Naive thymus-derived CD8-positive, alpha-beta T cell (primary cell): ENCODE measurements around the gene COL28A1. TPM values are rescaled to one million over a fixed set of nuclear protein-coding genes. Genes with fewer than 3 reads are reported as not detected.
A peak's percentile ranks its signal among the peaks of the same experiment; 100 is the strongest.

Source experiments
- ATAC-seq, 2 donors: fragments of 150-1000 bp; cut with Tn5 transposase in 1 of 2; sonication (Bioruptor Pico), chemical (Tn5 transposase) in 1 of 2; 1 replicate in 1 of 2; 2 replicates in 1 of 2; pipeline ENCODE4 v1.10.0; 2021; ENCODE audit warnings: mild to moderate bottlenecking in 2 of 2, moderate library complexity in 2 of 2
- POLR2A ChIA-PET: fragments of 350-600 bp; sonication (Branson Sonifier 250); formaldehyde crosslinking; loops from one replicate; lab custom pipeline; 2021; ENCODE audit warnings: antibody characterized with exemption; lab: Charles Lee
- DNase-seq, 10 donors: peaks; one replicate each; pipeline versions ENCODE4 v3.0.0 to v3.0.0-alpha.2; 2020 to 2022
- H3K27ac Mint-ChIP-seq, 10 donors: one replicate each; pipeline ENCODE4 v1.8.0; 2020 to 2022; ENCODE audit warnings: mild to moderate bottlenecking in 10 of 10, mixed read lengths in 10 of 10, moderate library complexity in 4 of 10, inconsistent platforms in 1 of 10
- H3K27me3 Mint-ChIP-seq, 5 donors: one replicate each; pipeline ENCODE4 v1.8.0; 2021 to 2022; ENCODE audit warnings: mixed read lengths in 5 of 5
- H3K36me3 Mint-ChIP-seq, 3 donors: one replicate each; pipeline ENCODE4 v1.8.0; 2020 to 2022; ENCODE audit warnings: mixed read lengths in 3 of 3, mild to moderate bottlenecking in 2 of 3, inconsistent platforms in 1 of 3
- H3K4me1 Mint-ChIP-seq, 4 donors: one replicate each; pipeline ENCODE4 v1.8.0; 2021 to 2022; ENCODE audit warnings: mixed read lengths in 4 of 4
- H3K4me3 Mint-ChIP-seq, 10 donors: one replicate each; pipeline ENCODE4 v1.8.0; 2020 to 2022; ENCODE audit warnings: mild to moderate bottlenecking in 10 of 10, mixed read lengths in 10 of 10, moderate library complexity in 6 of 10, inconsistent platforms in 1 of 10
- H3K9me3 Mint-ChIP-seq, 9 donors: one replicate each; pipeline ENCODE4 v1.8.0; 2020 to 2022; ENCODE audit warnings: mixed read lengths in 9 of 9, mild to moderate bottlenecking in 3 of 9, inconsistent platforms in 1 of 9, moderate library complexity in 1 of 9
- polyA plus RNA-seq, 3 donors: library from polyadenylated mRNA; unstranded; fragments of 300-500 nt; fragmentation: Illumina TruSeq; gene quantifications; one replicate each; pipeline ENCODE4 v1.2.3, GENCODE V29; 2021
- total RNA-seq, 8 experiments: library from RNA in 2 of 8; stranded (reverse) in 2 of 8; gene quantifications; one replicate each; pipeline ENCODE4 v1.2.3 and lab custom pipeline; 2021 to 2026

The COL28A1 gene
- total and polyA plus RNA-seq, 5 experiments from 2014 or later = 0.33 to 0.91 TPM; not detected in 3

DNA sequence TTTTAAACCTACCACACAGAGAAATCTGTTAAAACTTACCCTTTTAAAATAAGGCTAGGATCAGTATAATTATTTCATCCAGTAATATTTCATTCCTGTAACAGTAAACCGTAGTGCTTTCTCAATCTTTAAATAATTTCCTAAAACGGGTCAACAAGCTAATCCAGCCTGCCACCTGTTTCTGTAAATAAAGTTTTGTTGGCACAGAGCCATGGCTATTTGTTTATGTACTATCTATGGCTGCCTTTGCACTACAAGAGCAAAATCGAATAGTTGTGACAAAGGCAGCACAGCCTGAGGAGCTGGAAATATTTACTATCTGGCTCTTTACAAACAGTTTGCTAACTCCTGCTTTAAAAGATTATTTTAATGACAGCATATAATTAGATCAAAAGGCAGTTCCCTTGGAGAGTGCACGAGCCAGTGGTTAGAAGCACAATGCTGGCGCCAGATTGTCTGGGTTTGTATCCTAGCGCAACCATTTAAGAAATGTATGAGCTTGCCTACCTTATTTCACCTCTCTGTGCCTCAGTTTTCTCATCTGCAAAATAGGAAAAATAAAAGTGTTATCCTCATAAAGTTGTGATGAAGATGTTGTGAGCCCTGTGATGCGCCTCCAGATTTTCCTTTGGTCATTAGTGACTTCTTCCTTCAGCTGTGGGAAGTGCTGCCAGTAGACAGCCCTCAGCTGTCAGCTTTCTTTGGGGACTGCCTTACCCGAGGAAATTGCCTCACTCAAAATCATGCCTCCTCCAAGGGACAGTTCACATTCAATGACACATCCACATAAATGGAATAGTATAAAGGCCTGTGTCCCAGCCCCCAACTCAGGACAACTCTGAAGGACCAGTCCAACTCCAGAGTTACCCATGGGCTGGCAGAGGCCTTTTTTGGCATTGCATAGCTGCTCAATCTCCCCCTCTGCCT is 19.2 kb upstream of the COL28A1 start:
- H3K9me3 Mint-ChIP-seq = peaks cover 0 to 26% (median 15%) of the 10 kb centered on the region in 9 donors
- POLR2A ChIA-PET = no interaction called here
- no peaks in the 10 kb centered on the region for H3K4me1 Mint-ChIP-seq
- DNase-seq (no peak), ATAC-seq (no peak)
- no peak overlapping the region for H3K27ac Mint-ChIP-seq
- H3K36me3 Mint-ChIP-seq = peaks cover 11 to 24% (median 21%) of the 10 kb centered on the region in 3 donors
- no peak overlapping the region for H3K4me3 Mint-ChIP-seq
- H3K27me3 Mint-ChIP-seq = no peaks in the 10 kb centered on the region

DNA sequence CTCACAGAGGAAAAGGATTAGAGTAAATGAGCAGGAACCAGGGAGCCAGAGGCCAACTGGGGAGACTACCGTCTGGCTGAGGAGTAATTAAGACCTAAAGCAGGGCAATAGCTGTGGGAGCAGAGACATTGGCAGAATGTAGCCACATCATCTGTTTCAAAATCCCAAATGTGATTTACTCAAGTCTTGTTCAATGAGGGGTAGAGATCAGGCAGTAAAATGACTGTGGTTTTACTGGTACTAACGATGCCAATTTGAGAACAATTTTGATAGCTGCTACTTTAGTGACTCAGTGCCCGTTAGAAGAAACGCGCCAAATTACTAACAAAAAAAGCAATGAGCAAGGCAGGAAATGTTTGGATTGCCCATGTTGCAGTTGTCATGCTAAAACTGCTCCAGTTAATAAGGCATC is 18.4 kb upstream of the COL28A1 start:
- Mint-ChIP-seq H3K9me3 (peaks cover 0 to 17% (median 11%) of the 10 kb centered on the region in 9 donors), H3K36me3 (peaks cover 8 to 16% (median 15%) of the 10 kb centered on the region in 3 donors), H3K4me1 (no peaks in the 10 kb centered on the region), H3K4me3 (no peak overlapping the region), H3K27ac (peak overlapping the region in 1 of 10 donors; percentile 16), H3K27me3 (no peaks in the 10 kb centered on the region)
- POLR2A ChIA-PET = no interaction called here
- DNase-seq = no peak
- no peak for ATAC-seq

DNA sequence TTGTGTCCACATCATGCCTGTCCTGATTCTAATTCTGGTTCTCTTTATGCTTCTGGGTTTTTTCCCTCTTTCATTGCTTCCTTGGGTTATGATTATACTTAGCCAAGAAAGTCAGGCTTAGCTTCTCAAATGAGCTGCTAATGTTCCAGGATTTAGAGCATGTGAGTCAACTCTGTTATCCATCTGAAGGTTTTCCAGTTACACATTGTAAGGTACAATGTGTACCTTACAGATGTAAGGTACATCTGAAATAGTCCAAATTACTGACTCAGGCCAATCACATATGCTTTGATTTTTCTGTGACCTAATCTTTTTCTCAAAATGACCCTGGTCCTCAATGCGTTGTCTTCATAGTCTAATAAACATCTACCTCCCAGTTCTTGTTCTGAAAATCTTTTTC is 17.7 kb upstream of the COL28A1 start:
- no peak overlapping the region for H3K27ac Mint-ChIP-seq
- peaks cover 0 to 10% (median 5%) of the 10 kb centered on the region in 9 donors for H3K9me3 Mint-ChIP-seq
- peaks cover 8 to 10% (median 8%) of the 10 kb centered on the region in 3 donors for H3K36me3 Mint-ChIP-seq
- H3K27me3 Mint-ChIP-seq = no peaks in the 10 kb centered on the region
- DNase-seq = no peak
- H3K4me3 Mint-ChIP-seq = no peak overlapping the region
- no peaks in the 10 kb centered on the region for H3K4me1 Mint-ChIP-seq
- ATAC-seq = no peak
- POLR2A ChIA-PET = no interaction called here

GRCh38 chr7:7552199-7552598 is 16.5 kb upstream of the COL28A1 start:
- Mint-ChIP-seq H3K27me3 (no peaks in the 10 kb centered on the region), H3K4me1 (no peaks in the 10 kb centered on the region), H3K9me3 (no peaks in the 10 kb centered on the region), H3K36me3 (peaks cover 0 to 2% (median 0%) of the 10 kb centered on the region in 3 donors), H3K4me3 (no peak overlapping the region), H3K27ac (no peak overlapping the region)
- POLR2A ChIA-PET = no interaction called here
- DNase-seq (no peak), ATAC-seq (no peak)

GRCh38 chr7:7550663-7551062 is 15.0 kb upstream of the COL28A1 start:
- H3K4me1 Mint-ChIP-seq = no peaks in the 10 kb centered on the region
- H3K27me3 Mint-ChIP-seq = no peaks in the 10 kb centered on the region
- peaks cover 0 to 2% (median 0%) of the 10 kb centered on the region in 3 donors for H3K36me3 Mint-ChIP-seq
- no peaks in the 10 kb centered on the region for H3K9me3 Mint-ChIP-seq
- DNase-seq (no peak), ATAC-seq (no peak)
- POLR2A ChIA-PET = no interaction called here
- no peak overlapping the region for H3K27ac Mint-ChIP-seq
- no peak overlapping the region for H3K4me3 Mint-ChIP-seq

DNA sequence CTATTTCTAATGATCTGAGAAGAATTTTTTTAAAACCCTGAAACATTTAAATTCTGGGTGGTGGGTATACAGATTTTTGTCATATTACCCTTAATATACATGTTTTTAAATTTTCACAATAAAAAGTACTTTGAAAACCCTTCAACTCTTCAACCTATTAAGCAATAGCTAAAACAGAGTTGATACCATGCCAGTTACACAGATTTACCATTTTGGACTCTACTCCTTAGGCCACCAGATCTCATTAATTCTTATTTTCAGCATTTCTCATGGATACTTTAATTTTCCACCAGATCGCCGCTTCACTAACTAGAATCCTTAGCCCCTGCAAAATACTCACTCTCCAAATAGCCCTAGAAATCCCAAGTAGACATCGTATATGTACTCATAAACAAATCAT is 12.7 kb upstream of the COL28A1 start:
- POLR2A ChIA-PET = no interaction called here
- H3K9me3 Mint-ChIP-seq = no peaks in the 10 kb centered on the region

GRCh38 chr7:7542251-7542835 is 6.7 kb upstream of the COL28A1 start:
- Mint-ChIP-seq H3K36me3 (no peaks in the 10 kb centered on the region), H3K9me3 (no peaks in the 10 kb centered on the region), H3K4me3 (no peak overlapping the region), H3K4me1 (peaks cover 0 to 6% (median 0%) of the 10 kb centered on the region in 4 donors), H3K27me3 (no peaks in the 10 kb centered on the region), H3K27ac (no peak overlapping the region)
- ATAC-seq = no peak
- DNase-seq = no peak
- POLR2A ChIA-PET = no interaction called here

More for the DNA sequence above, 12.7 kb upstream of the COL28A1 start:
- ATAC-seq = no peak
- DNase-seq = no peak
- Mint-ChIP-seq H3K36me3 (no peaks in the 10 kb centered on the region), H3K27me3 (no peaks in the 10 kb centered on the region), H3K27ac (no peak overlapping the region), H3K4me3 (no peak overlapping the region), H3K4me1 (no peaks in the 10 kb centered on the region)

DNA sequence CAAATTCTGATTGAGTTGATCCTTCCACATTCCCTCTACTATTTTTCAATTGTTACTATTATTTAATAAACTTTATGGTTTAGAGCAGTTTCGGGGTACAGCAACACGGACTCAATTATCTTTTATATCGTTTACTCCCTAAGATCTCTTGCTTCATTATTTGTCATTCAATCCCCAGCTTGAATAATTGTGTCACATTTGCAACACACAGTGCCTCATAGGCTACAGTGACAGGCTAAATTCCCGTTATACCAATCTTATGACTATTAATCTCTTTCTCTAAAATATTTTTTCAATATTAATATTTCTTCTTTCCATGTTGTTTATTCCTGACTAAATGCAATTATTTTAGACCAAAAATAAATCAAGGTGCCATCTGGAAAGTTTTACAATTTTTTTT is 4.0 kb upstream of the COL28A1 start:
- DNase-seq = no peak
- Mint-ChIP-seq H3K27ac (no peak overlapping the region), H3K9me3 (no peaks in the 10 kb centered on the region), H3K27me3 (peaks cover 0 to 4% (median 0%) of the 10 kb centered on the region in 5 donors), H3K4me1 (peaks cover 0 to 6% (median 0%) of the 10 kb centered on the region in 4 donors), H3K36me3 (no peaks in the 10 kb centered on the region), H3K4me3 (no peak overlapping the region)
- ATAC-seq = no peak
- POLR2A ChIA-PET = interaction anchor here (1.1 kb wide), 1 partner anchor 358 kb away, joined by 3 read pairs; no protein-coding TSS in a partner anchor

DNA sequence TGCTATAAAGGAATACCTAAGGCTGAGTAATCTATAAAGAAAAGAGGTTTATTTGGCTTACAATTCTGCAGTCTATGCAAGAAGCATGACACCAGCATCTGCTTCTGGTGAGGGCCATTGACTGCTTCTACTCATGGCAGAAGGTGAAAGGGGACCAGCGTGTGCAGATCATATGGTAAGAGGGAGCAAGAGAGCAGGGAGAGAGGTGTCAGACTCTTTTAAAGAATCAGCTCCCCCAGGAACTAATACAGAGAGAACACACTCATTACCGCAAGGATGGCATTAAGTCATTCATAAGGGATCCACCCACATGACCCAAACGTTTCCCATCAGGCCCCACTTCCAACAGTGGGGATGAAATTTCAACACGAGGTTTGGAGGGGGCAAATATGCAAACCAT is 3.5 kb upstream of the COL28A1 start:
- ATAC-seq (no peak), DNase-seq (no peak)
- POLR2A ChIA-PET = interaction anchor here (1.1 kb wide), 1 partner anchor 358 kb away, joined by 3 read pairs; no protein-coding TSS in a partner anchor
- Mint-ChIP-seq H3K27me3 (peaks cover 0 to 4% (median 0%) of the 10 kb centered on the region in 5 donors), H3K36me3 (no peaks in the 10 kb centered on the region), H3K4me1 (peaks cover 0 to 6% (median 0%) of the 10 kb centered on the region in 4 donors), H3K27ac (no peak overlapping the region), H3K4me3 (no peak overlapping the region), H3K9me3 (no peaks in the 10 kb centered on the region)

GRCh38 chr7:7537711-7538110 is 2.0 kb upstream of the COL28A1 start:
- H3K4me3 Mint-ChIP-seq = no peak overlapping the region
- no peak for ATAC-seq
- H3K4me1 Mint-ChIP-seq = peaks cover 0 to 6% (median 0%) of the 10 kb centered on the region in 4 donors
- POLR2A ChIA-PET = no interaction called here
- H3K9me3 Mint-ChIP-seq = no peaks in the 10 kb centered on the region
- no peaks in the 10 kb centered on the region for H3K36me3 Mint-ChIP-seq
- no peak overlapping the region for H3K27ac Mint-ChIP-seq
- H3K27me3 Mint-ChIP-seq = peaks cover 0 to 4% (median 1%) of the 10 kb centered on the region in 5 donors
- DNase-seq = no peak

- POLR2A ChIA-PET = no interaction called here
- H3K9me3 Mint-ChIP-seq = no peaks in the 10 kb centered on the region
- H3K4me1 Mint-ChIP-seq = peaks cover 0 to 3% (median 0%) of the 10 kb centered on the region in 4 donors
- no peak for DNase-seq
- H3K4me3 Mint-ChIP-seq = no peak overlapping the region
- no peak for ATAC-seq
- peaks cover 0 to 4% (median 1%) of the 10 kb centered on the region in 5 donors for H3K27me3 Mint-ChIP-seq
- H3K36me3 Mint-ChIP-seq = no peaks in the 10 kb centered on the region
- no peak overlapping the region for H3K27ac Mint-ChIP-seq
These were observed 835 bp upstream of the COL28A1 start for GRCh38 chr7:7536396-7537019.

DNA sequence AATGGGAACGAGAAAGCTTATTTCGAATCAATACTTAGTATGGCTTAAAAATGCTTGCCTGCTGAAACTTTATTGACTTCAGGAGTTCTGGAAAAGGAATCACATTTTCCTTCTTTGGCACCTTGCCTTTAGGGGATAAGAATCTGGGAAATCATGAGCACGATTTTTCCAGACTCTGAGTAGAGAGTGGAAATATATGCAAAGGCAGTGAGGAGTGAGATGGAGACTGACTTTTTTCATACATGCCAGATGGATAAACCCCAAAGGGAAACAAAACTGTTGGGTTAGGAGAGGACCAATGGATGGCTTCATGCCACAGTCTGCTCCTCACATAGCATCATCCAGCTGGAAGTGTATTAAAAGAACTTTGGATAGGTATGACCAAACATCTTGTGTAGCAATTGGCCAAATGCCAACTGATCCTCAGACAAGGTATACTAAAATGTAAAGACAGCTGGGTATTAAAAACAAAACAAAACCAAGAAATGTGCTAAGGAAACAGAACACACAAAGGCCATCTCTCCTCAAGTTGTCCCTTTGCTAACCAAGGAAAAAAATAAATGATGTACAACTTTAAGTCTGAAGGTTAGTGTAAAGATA is 1.7 kb downstream of the COL28A1 start:
- Mint-ChIP-seq H3K36me3 (no peaks in the 10 kb centered on the region), H3K27me3 (peaks cover 0 to 4% (median 1%) of the 10 kb centered on the region in 5 donors), H3K27ac (no peak overlapping the region), H3K4me1 (no peaks in the 10 kb centered on the region), H3K9me3 (no peaks in the 10 kb centered on the region), H3K4me3 (no peak overlapping the region)
- POLR2A ChIA-PET = no interaction called here
- DNase-seq (no peak), ATAC-seq (no peak)
